SK-N-SH treated with all-trans-retinoic acid at 6 μM for 48 hours (cell line): ENCODE results near the gene EVC.

Experiments used
- CSRNP3 ChIP-seq: fragments of 250-450 bp; sonication (Bioruptor Pico); IDR thresholded peaks from 2 replicates; pipeline ENCODE4 v1.5.1; 2021; ENCODE audit warnings: mild to moderate bottlenecking, moderate library complexity
- ESRRG ChIP-seq: fragments of 250-450 bp; sonication (Bioruptor Pico); IDR thresholded peaks from 2 replicates; pipeline ENCODE4 v1.6.1; 2021; ENCODE audit warnings: mild to moderate bottlenecking
- ISL1 ChIP-seq: fragments of 250-450 bp; sonication (Bioruptor Pico); IDR thresholded peaks from 2 replicates; pipeline ENCODE4 v2.1.2; 2022; ENCODE audit warnings: mild to moderate bottlenecking, moderate library complexity
- OSR1 ChIP-seq: fragments of 250-450 bp; sonication (Bioruptor Pico); IDR thresholded peaks from 2 replicates; pipeline ENCODE4 v1.8.0; 2022; ENCODE audit warnings: moderate library complexity, mild to moderate bottlenecking, inconsistent platforms
- PATZ1 ChIP-seq: fragments of 250-450 bp; sonication (Bioruptor Pico); IDR thresholded peaks from 2 replicates; pipeline ENCODE4 v1.8.0; 2020; ENCODE audit warnings: mild to moderate bottlenecking, moderate library complexity, borderline replicate concordance
- PPARA ChIP-seq: fragments of 250-450 bp; sonication (Bioruptor Pico); IDR thresholded peaks from 2 replicates; pipeline ENCODE4 v1.5.0; 2020; ENCODE audit warnings: mild to moderate bottlenecking, borderline replicate concordance
- RARB ChIP-seq: fragments of 250-450 bp; sonication (Bioruptor Pico); IDR thresholded peaks from 2 replicates; pipeline ENCODE4 v1.8.0; 2021; ENCODE audit warnings: mild to moderate bottlenecking, moderate library complexity
- SNAI2 ChIP-seq: fragments of 250-450 bp; sonication (Bioruptor Pico); IDR thresholded peaks from 2 replicates; pipeline ENCODE4 v1.5.0; 2020; ENCODE audit warnings: mild to moderate bottlenecking, moderate library complexity
- TOX ChIP-seq: fragments of 250-450 bp; sonication (Bioruptor Pico); IDR thresholded peaks from 2 replicates; pipeline ENCODE4 v1.8.0; 2021; ENCODE audit warnings: mild to moderate bottlenecking, moderate library complexity, borderline replicate concordance
- TSHZ2 ChIP-seq: fragments of 250-450 bp; sonication (Bioruptor Pico); IDR thresholded peaks from 2 replicates; pipeline ENCODE4 v1.5.0; 2020; ENCODE audit warnings: mild to moderate bottlenecking, moderate library complexity
- ZFP30 ChIP-seq: fragments of 450-650 bp; formaldehyde crosslinking; IDR thresholded peaks from 2 replicates; pipeline ENCODE4 v1.5.0; 2022; ENCODE audit warnings: mild to moderate bottlenecking, moderate library complexity
- ZNF70 ChIP-seq: fragments of 450-650 bp; formaldehyde crosslinking; IDR thresholded peaks from 2 replicates; pipeline ENCODE4 v1.5.0; 2020; ENCODE audit warnings: mild to moderate bottlenecking, moderate library complexity
- ZNF8 ChIP-seq: fragments of 450-650 bp; formaldehyde crosslinking; IDR thresholded peaks from 2 replicates; pipeline ENCODE4 v1.5.0; 2020; ENCODE audit warnings: mild to moderate bottlenecking, moderate library complexity
- TF ChIP-seq, protein P1 (sequence below): fragments of 250-450 bp; sonication (Bioruptor Pico); IDR thresholded peaks from 2 replicates; pipeline ENCODE4 v1.5.1; 2020; ENCODE audit warnings: low read depth, mild to moderate bottlenecking, moderate library complexity

DNA sequence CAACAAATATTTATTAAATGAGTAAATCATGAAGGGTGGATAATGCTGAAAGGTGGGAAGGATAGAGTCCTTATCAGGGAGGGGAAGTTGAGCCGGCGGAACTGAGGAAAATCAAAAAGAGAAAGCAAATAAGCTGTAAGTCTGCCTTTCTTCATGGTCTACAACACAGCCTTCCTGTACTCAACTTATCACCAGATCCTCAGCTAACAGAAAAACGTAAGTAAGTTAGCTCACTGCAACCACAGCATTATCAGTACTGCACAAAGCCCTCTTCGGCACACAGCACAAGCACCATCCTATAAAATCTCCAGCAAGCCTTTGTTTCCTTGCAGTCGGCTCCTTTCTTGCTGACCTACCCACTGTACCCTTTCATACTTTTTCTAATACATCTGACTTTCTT, 111.6 kb downstream of the EVC start:
- no peak for TF ChIP-seq ISL1
- TF ChIP-seq CSRNP3 (CRISPR knock-in tag), result no peak
- TF ChIP-seq, protein P1, sequence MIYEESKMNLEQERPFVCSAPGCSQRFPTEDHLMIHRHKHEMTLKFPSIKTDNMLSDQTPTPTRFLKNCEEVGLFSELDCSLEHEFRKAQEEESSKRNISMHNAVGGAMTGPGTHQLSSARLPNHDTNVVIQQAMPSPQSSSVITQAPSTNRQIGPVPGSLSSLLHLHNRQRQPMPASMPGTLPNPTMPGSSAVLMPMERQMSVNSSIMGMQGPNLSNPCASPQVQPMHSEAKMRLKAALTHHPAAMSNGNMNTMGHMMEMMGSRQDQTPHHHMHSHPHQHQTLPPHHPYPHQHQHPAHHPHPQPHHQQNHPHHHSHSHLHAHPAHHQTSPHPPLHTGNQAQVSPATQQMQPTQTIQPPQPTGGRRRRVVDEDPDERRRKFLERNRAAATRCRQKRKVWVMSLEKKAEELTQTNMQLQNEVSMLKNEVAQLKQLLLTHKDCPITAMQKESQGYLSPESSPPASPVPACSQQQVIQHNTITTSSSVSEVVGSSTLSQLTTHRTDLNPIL, result no peak
- no peak for TF ChIP-seq PATZ1 (CRISPR knock-in tag)
- no peak for TF ChIP-seq SNAI2 (CRISPR knock-in tag)
- no peak for TF ChIP-seq ZFP30
- no peak for TF ChIP-seq ZNF8 (CRISPR knock-in tag)
- no peak for TF ChIP-seq PPARA (CRISPR knock-in tag)
- TF ChIP-seq ESRRG, result no peak
- no peak for TF ChIP-seq TOX (CRISPR knock-in tag)
- TF ChIP-seq TSHZ2, result no peak
- no peak for TF ChIP-seq ZNF70 (CRISPR knock-in tag)
- no peak for TF ChIP-seq RARB (CRISPR knock-in tag)
- no peak for TF ChIP-seq OSR1
